Fibroblast of pulmonary artery (primary cell): ENCODE results near the gene CAMK1D.

Experiments used
- DNase-seq: peaks from one replicate; pipeline ENCODE4 v3.0.0-alpha.2; 2010; ENCODE audit warnings: low read depth
- H3K4me3 ChIP-seq: replicated peaks from 2 replicates; pipeline ENCODE4 v1.5.1; 2011; ENCODE audit warnings: low read depth, mild to moderate bottlenecking, control low read depth, low read length, moderate library complexity
- TF ChIP-seq, protein P1 (sequence below): IDR thresholded peaks from 2 replicates; pipeline ENCODE4 v1.5.1; 2011; ENCODE audit warnings: mild to moderate bottlenecking, control low read depth, low read length, inconsistent platforms; ENCODE audit errors: missing control alignments

Gene CAMK1D

GRCh38 chr10:12884851-12885250 is 535.5 kb downstream of the CAMK1D start:
- TF ChIP-seq, protein P1, sequence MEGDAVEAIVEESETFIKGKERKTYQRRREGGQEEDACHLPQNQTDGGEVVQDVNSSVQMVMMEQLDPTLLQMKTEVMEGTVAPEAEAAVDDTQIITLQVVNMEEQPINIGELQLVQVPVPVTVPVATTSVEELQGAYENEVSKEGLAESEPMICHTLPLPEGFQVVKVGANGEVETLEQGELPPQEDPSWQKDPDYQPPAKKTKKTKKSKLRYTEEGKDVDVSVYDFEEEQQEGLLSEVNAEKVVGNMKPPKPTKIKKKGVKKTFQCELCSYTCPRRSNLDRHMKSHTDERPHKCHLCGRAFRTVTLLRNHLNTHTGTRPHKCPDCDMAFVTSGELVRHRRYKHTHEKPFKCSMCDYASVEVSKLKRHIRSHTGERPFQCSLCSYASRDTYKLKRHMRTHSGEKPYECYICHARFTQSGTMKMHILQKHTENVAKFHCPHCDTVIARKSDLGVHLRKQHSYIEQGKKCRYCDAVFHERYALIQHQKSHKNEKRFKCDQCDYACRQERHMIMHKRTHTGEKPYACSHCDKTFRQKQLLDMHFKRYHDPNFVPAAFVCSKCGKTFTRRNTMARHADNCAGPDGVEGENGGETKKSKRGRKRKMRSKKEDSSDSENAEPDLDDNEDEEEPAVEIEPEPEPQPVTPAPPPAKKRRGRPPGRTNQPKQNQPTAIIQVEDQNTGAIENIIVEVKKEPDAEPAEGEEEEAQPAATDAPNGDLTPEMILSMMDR: no peak
- no peak for DNase-seq
- H3K4me3 ChIP-seq: no peak overlapping the region
